ENCODE measurements around the gene ANKRD6. TPM values are rescaled to one million over a fixed set of nuclear protein-coding genes. Genes with fewer than 3 reads are reported as not detected.
A peak's percentile ranks its signal among the peaks of the same experiment; 100 is the strongest.

ANKRD6 gene
- total RNA-seq, 1 donor from 2014 or later, result 43.5 TPM

DNA sequence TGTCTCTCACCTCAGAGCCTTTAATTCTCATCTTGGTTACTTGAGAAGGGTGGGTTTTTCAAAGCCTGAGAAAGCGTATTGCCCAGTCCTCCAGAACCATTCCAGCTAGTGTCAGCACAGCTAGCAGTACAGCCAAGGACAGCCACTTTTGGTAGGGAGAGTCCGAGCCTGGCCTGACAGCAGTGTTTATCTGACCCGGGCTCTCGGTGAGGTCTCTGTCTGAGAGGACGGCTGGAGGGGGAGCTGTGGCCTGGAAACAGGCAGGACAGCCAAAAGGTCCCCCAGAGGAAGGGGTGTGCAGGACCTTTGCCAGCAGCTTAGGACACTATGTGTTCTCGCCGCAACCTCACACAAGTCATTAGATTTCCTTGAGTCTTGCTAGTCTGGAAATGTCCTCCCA lies 166.8 kb downstream of the ANKRD6 start:
- no peaks in the 10 kb centered on the region for H3K27me3 Mint-ChIP-seq (ENCODE audit: low read depth)
- H3K4me1 Mint-ChIP-seq, result peaks cover 25% of the 10 kb centered on the region
- DNase-seq (ENCODE audit: low spot score in 2 of 2, unreplicated experiment in 2 of 2), result no peak
- TF ChIP-seq, protein P1, sequence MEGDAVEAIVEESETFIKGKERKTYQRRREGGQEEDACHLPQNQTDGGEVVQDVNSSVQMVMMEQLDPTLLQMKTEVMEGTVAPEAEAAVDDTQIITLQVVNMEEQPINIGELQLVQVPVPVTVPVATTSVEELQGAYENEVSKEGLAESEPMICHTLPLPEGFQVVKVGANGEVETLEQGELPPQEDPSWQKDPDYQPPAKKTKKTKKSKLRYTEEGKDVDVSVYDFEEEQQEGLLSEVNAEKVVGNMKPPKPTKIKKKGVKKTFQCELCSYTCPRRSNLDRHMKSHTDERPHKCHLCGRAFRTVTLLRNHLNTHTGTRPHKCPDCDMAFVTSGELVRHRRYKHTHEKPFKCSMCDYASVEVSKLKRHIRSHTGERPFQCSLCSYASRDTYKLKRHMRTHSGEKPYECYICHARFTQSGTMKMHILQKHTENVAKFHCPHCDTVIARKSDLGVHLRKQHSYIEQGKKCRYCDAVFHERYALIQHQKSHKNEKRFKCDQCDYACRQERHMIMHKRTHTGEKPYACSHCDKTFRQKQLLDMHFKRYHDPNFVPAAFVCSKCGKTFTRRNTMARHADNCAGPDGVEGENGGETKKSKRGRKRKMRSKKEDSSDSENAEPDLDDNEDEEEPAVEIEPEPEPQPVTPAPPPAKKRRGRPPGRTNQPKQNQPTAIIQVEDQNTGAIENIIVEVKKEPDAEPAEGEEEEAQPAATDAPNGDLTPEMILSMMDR (IDR thresholded peaks at IDR 0.05; ENCODE audit: unreplicated experiment), result no peak
- peak overlapping the region; percentile 60 for H3K27ac Mint-ChIP-seq
- H3K9me3 Mint-ChIP-seq, result no peaks in the 10 kb centered on the region
- no peak overlapping the region for H3K4me3 Mint-ChIP-seq
- peaks cover 8% of the 10 kb centered on the region for H3K36me3 Mint-ChIP-seq

DNA sequence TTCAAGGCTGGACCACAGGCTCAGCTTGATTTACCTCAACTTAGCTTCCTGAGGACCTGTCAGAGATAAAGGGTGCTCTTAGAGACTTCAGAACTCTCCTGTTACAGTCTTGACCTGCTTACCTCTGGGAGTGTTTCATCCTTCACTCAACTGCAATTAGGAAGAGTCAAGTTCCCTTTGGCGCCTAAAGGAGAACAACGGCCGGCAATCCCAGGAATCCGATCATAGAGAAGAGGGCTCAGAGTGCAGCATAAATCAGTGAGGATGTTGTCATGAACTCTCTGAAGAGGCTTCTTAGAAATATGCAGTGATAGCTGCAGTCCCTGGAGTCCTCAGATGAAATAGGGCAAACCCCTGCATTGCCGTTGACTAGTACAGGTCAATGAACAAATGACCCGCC lies 169.2 kb downstream of the ANKRD6 start:
- Mint-ChIP-seq H3K27ac (no peak overlapping the region), H3K36me3 (peaks cover 2% of the 10 kb centered on the region)

DNA sequence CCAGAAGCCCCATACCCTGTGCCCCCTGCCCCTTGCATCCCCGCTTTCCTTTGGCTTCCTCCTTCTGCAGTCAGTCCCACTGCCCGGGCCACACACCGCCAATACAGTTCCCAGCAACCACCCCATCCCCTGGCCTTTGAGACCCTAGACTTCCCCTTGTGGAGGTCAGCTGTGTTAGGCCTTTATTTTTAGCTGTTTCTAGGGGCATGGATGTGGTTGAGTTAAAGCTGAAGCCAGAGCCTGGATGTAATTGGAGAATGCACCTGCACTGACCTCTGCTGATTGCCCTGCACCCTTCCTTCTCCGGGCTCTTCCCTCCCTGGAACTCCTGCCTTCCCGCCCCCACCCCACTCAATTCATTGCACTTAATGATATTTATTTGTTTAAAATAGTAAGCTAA lies 171.7 kb downstream of the ANKRD6 start:
- no peaks in the 10 kb centered on the region for H3K27me3 Mint-ChIP-seq (ENCODE audit: low read depth)
- DNase-seq (ENCODE audit: low spot score in 2 of 2, unreplicated experiment in 2 of 2), result no peak
- TF ChIP-seq, protein P1 (IDR thresholded peaks at IDR 0.05; ENCODE audit: unreplicated experiment), result no peak
- H3K4me1 Mint-ChIP-seq, result peaks cover 16% of the 10 kb centered on the region
- no peaks in the 10 kb centered on the region for H3K36me3 Mint-ChIP-seq
- H3K27ac Mint-ChIP-seq, result no peak overlapping the region
- no peaks in the 10 kb centered on the region for H3K9me3 Mint-ChIP-seq
- H3K4me3 Mint-ChIP-seq, result no peak overlapping the region

More for the DNA sequence above, 169.2 kb downstream of the ANKRD6 start:
- H3K9me3 Mint-ChIP-seq, result no peaks in the 10 kb centered on the region
- H3K27me3 Mint-ChIP-seq (ENCODE audit: low read depth), result no peaks in the 10 kb centered on the region
- H3K4me1 Mint-ChIP-seq, result peaks cover 25% of the 10 kb centered on the region
- no peak for DNase-seq (ENCODE audit: low spot score in 2 of 2, unreplicated experiment in 2 of 2)
- TF ChIP-seq, protein P1 (IDR thresholded peaks at IDR 0.05; ENCODE audit: unreplicated experiment), result no peak
- H3K4me3 Mint-ChIP-seq, result no peak overlapping the region

DNA sequence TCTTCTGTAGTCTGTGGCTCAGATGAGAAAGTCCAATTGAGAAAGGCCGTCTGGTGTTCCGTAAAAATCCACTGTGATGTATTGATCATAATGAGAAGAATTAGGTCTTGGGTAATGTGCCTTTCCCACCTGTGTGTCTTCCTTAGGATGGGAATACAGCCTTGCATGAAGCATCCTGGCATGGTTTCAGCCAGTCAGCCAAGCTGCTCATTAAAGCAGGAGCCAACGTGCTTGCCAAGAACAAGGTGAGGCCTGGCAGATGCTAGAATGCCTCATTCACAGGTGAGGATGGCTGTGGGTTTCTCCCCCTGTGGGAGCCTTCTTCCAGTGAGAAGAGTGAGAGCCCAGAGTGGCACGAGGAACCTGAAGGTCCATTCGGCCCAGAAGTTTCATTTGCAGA lies 172.9 kb downstream of the ANKRD6 start:
- Mint-ChIP-seq H3K36me3 (no peaks in the 10 kb centered on the region), H3K4me3 (no peak overlapping the region), H3K27ac (no peak overlapping the region), H3K4me1 (peaks cover 8% of the 10 kb centered on the region), H3K27me3 (ENCODE audit: low read depth) (no peaks in the 10 kb centered on the region), H3K9me3 (no peaks in the 10 kb centered on the region)
- DNase-seq (ENCODE audit: low spot score in 2 of 2, unreplicated experiment in 2 of 2), result no peak
- TF ChIP-seq, protein P1 (IDR thresholded peaks at IDR 0.05; ENCODE audit: unreplicated experiment), result no peak

DNA sequence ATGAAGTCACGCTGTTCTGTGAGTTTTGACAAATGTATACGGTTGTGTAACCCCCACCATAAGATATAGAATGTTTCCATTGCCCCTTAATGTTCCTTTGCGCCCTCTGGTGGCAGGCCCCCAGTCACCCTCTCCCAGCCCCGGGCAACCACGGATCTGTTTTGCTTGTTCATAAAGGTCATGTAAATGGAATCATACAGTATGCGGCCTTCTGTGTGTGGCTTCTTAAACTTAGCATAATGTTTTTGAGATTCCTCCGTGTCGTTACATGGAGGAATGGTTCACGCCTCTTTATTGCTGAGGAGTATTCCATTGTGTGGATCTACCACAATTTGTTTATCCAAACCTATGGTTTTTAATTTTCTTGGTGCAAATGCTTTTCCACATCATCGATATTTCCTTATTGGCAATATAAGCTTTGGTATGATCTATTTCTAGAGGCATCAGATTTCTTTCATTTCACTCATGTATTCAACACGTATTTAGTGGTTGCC lies 177.2 kb downstream of the ANKRD6 start:
- H3K4me3 Mint-ChIP-seq, result no peak overlapping the region
- H3K36me3 Mint-ChIP-seq, result no peaks in the 10 kb centered on the region
- no peaks in the 10 kb centered on the region for H3K4me1 Mint-ChIP-seq
- TF ChIP-seq, protein P1 (IDR thresholded peaks at IDR 0.05; ENCODE audit: unreplicated experiment), result peak; percentile 51
- H3K9me3 Mint-ChIP-seq, result no peaks in the 10 kb centered on the region
- DNase-seq (ENCODE audit: low spot score in 2 of 2, unreplicated experiment in 2 of 2), result peak; percentile 55 to 76
- H3K27me3 Mint-ChIP-seq (ENCODE audit: low read depth), result no peaks in the 10 kb centered on the region
- H3K27ac Mint-ChIP-seq, result no peak overlapping the region

DNA sequence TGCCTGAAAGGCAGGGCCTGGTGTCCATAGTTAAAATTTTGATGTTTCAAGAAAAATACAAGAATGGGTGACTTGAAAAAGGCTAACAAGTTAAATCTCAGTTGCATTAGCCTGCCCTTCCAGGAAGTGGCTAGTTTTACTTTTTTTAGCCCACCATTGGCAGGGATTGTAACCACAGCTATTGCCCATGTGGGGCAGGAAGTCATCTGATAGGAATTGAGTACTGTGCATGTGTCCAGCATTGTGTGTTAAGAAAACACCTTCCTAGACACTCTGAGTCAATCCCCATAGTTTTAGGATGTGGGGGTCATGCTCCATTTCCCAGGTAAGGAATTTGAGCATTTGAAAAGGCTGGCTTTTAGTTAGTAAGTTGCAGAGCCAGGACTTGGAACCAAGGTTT lies 178.7 kb downstream of the ANKRD6 start:
- TF ChIP-seq, protein P1 (IDR thresholded peaks at IDR 0.05; ENCODE audit: unreplicated experiment), result no peak
- Mint-ChIP-seq H3K36me3 (no peaks in the 10 kb centered on the region), H3K4me3 (no peak overlapping the region), H3K4me1 (no peaks in the 10 kb centered on the region), H3K9me3 (no peaks in the 10 kb centered on the region), H3K27me3 (ENCODE audit: low read depth) (no peaks in the 10 kb centered on the region), H3K27ac (no peak overlapping the region)
- no peak for DNase-seq (ENCODE audit: low spot score in 2 of 2, unreplicated experiment in 2 of 2)
